Hepatocyte (in vitro differentiated cells): ENCODE data around the gene PLXND1.

ENCODE experiments used
- EZH2phosphoT487 ChIP-seq: fragments of 200-600 bp; sonication (generic); IDR thresholded peaks from one replicate; pipeline ENCODE4 v1.6.1; 2018; ENCODE audit warnings: antibody characterized with exemption, mild to moderate bottlenecking, low read depth, moderate library complexity; ENCODE audit not compliant: unreplicated experiment, severe bottlenecking
- TF ChIP-seq, protein P1 (sequence below): fragments of 200-600 bp; sonication (generic); IDR thresholded peaks from 2 replicates; pipeline ENCODE4 v1.5.1; 2016; ENCODE audit warnings: antibody characterized with exemption, mild to moderate bottlenecking; ENCODE audit not compliant: poor library complexity

DNA sequence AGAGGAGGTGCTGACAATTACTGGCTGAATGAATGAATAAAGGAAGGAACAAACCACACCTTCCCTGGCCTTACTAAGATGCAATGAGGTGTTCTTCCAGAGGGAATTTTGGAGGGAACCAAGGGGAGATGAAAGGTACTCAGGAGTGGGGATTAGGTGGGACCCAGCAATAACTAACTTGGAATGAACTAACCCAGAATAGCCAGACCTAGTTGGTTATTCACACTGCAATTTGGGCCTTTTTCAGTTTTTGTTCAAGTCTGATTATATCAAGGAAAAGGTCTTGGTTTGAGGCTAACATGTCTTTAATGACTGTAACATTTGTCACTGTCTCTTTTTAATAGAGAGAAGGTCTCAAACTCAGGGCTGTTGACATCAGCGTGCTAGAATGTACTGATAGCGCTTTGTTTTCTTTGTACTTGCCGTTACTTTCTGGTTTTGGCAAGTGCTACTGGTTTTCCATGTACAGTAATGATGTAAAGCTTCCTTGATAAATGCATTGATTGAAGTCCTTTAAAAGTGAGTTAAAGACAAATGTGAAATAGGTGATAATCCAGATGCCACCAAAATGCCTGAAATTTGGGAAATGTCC lies 3.2 kb upstream of the PLXND1 start:
- TF ChIP-seq, protein P1, sequence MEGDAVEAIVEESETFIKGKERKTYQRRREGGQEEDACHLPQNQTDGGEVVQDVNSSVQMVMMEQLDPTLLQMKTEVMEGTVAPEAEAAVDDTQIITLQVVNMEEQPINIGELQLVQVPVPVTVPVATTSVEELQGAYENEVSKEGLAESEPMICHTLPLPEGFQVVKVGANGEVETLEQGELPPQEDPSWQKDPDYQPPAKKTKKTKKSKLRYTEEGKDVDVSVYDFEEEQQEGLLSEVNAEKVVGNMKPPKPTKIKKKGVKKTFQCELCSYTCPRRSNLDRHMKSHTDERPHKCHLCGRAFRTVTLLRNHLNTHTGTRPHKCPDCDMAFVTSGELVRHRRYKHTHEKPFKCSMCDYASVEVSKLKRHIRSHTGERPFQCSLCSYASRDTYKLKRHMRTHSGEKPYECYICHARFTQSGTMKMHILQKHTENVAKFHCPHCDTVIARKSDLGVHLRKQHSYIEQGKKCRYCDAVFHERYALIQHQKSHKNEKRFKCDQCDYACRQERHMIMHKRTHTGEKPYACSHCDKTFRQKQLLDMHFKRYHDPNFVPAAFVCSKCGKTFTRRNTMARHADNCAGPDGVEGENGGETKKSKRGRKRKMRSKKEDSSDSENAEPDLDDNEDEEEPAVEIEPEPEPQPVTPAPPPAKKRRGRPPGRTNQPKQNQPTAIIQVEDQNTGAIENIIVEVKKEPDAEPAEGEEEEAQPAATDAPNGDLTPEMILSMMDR, result no peak
- TF ChIP-seq EZH2phosphoT487, result no peak
